Hepatocyte (in vitro differentiated cells): Measurements from ENCODE around the gene CPTP. TPM values are rescaled to one million over a fixed set of nuclear protein-coding genes. Genes with fewer than 3 reads are reported as not detected.

Experiments
- DNase-seq: peaks from one replicate; pipeline ENCODE4 v3.0.0-alpha.2; 2016; ENCODE audit warnings: low spot score
- H2AFZ ChIP-seq: fragments of 200-600 bp; sonication (generic); 2 replicates; pipeline ENCODE4 v1.6.0; 2016; ENCODE audit warnings: antibody characterized with exemption, mild to moderate bottlenecking
- H3K27ac ChIP-seq: fragments of 200-600 bp; sonication (generic); 2 replicates; pipeline ENCODE4 v1.5.1; 2016; ENCODE audit warnings: mild to moderate bottlenecking
- H3K27me3 ChIP-seq: fragments of 200-600 bp; sonication (generic); 2 replicates; pipeline ENCODE4 v1.6.1; 2016
- H3K36me3 ChIP-seq: fragments of 200-600 bp; sonication (generic); replicated peaks from 2 replicates; pipeline ENCODE4 v1.5.1; 2016; ENCODE audit warnings: low read depth; ENCODE audit not compliant: insufficient read depth
- H3K4me1 ChIP-seq: fragments of 200-600 bp; sonication (generic); 2 replicates; pipeline ENCODE4 v1.5.1; 2016; ENCODE audit warnings: mild to moderate bottlenecking, moderate library complexity; ENCODE audit not compliant: insufficient read depth
- H3K4me2 ChIP-seq: fragments of 200-600 bp; sonication (generic); 2 replicates; pipeline ENCODE4 v1.6.0; 2016
- H3K4me3 ChIP-seq: fragments of 200-600 bp; sonication (generic); 2 replicates; pipeline ENCODE4 v1.5.1; 2016; ENCODE audit warnings: mild to moderate bottlenecking
- H3K79me2 ChIP-seq: fragments of 200-600 bp; sonication (generic); 2 replicates; pipeline ENCODE4 v1.6.0; 2017; ENCODE audit warnings: mild to moderate bottlenecking
- H3K9me2 ChIP-seq: fragments of 200-600 bp; sonication (generic); replicated peaks from 2 replicates; pipeline ENCODE4 v1.6.0; 2017; ENCODE audit warnings: mild to moderate bottlenecking; ENCODE audit not compliant: insufficient read depth
- H3K9me3 ChIP-seq: fragments of 200-600 bp; sonication (generic); 2 replicates; pipeline ENCODE4 v1.5.1; 2016; ENCODE audit warnings: low read depth, mild to moderate bottlenecking
- H4K20me1 ChIP-seq: fragments of 200-600 bp; sonication (generic); 2 replicates; pipeline ENCODE4 v1.6.0; 2016; ENCODE audit warnings: mild to moderate bottlenecking; ENCODE audit not compliant: insufficient read depth, poor library complexity, severe bottlenecking
- CTCF ChIP-seq: fragments of 200-600 bp; sonication (generic); IDR thresholded peaks from 2 replicates; pipeline ENCODE4 v1.5.1; 2016; ENCODE audit warnings: antibody characterized with exemption, mild to moderate bottlenecking; ENCODE audit not compliant: poor library complexity
- EZH2 ChIP-seq: fragments of 200-600 bp; sonication (generic); IDR thresholded peaks from 2 replicates; pipeline ENCODE4 v1.6.1; 2016; ENCODE audit warnings: antibody characterized with exemption, mild to moderate bottlenecking, borderline replicate concordance
- EZH2phosphoT487 ChIP-seq: fragments of 200-600 bp; sonication (generic); IDR thresholded peaks from one replicate; pipeline ENCODE4 v1.6.1; 2018; ENCODE audit warnings: antibody characterized with exemption, mild to moderate bottlenecking, low read depth, moderate library complexity; ENCODE audit not compliant: unreplicated experiment, severe bottlenecking
- WGBS: methylation state at CpG from one replicate; pipeline ENCODE4 v1.1.6; 2016; ENCODE audit warnings: low lambda C conversion rate; ENCODE audit errors: missing lambda C conversion rate; 5-methylcytosine and 5-hydroxymethylcytosine counted together
- polyA plus RNA-seq: library from polyadenylated mRNA; unstranded; fragments of >200 nt; fragmentation: Nextera tagmentation; extraction: Ambion mirVana; gene quantifications from 2 replicates; pipeline ENCODE4 v1.2.1, GENCODE V29; 2016
- total RNA-seq: library from RNA; depleted of rRNA; stranded (reverse); fragments of >200 nt; gene quantifications from 2 replicates; pipeline ENCODE4 v1.2.3, GENCODE V29; 2014

The CPTP gene
- total and polyA plus RNA-seq, 2 experiments from 2014 or later: 12.8 to 45.6 TPM

- Histone ChIP-seq H3K4me1 (peaks cover 20% of the 10 kb centered on the region), H3K36me3 (no peaks in the 10 kb centered on the region), H3K9me3 (no peaks in the 10 kb centered on the region), H4K20me1 (peaks cover 13% of the 10 kb centered on the region), H3K4me3 (no peak overlapping the region), H3K9me2 (no peaks in the 10 kb centered on the region), H2AFZ (no peak overlapping the region), H3K27me3 (no peaks in the 10 kb centered on the region), H3K4me2 (no peak overlapping the region), H3K79me2 (peaks cover 24% of the 10 kb centered on the region), H3K27ac (no peak overlapping the region)
- no peak for DNase-seq
- TF ChIP-seq EZH2 (no peak), EZH2phosphoT487 (no peak)
- 95% methylated on average over 58 of the region's 58 CpGs for WGBS
Measured at GRCh38 chr1:1329304-1330210, 5.0 kb downstream of the CPTP start.

- no peak overlapping the region for H2AFZ ChIP-seq
- no peak for TF ChIP-seq CTCF
- no peak for TF ChIP-seq EZH2phosphoT487
- no peak for TF ChIP-seq EZH2
- H3K27me3 ChIP-seq: no peaks in the 10 kb centered on the region
- 68% methylated on average over 15 of the region's 15 CpGs for WGBS
- H3K27ac ChIP-seq: no peak overlapping the region
- peak overlapping the region; percentile 62 for H3K4me2 ChIP-seq
- no peak for DNase-seq
- H3K9me2 ChIP-seq: no peaks in the 10 kb centered on the region
- H3K79me2 ChIP-seq: peaks cover 16% of the 10 kb centered on the region
- peaks cover 20% of the 10 kb centered on the region for H3K4me1 ChIP-seq
- H3K9me3 ChIP-seq: no peaks in the 10 kb centered on the region
- H3K36me3 ChIP-seq: no peaks in the 10 kb centered on the region
- peaks cover 9% of the 10 kb centered on the region for H4K20me1 ChIP-seq
- no peak overlapping the region for H3K4me3 ChIP-seq
Measured at GRCh38 chr1:1330366-1331067, 5.9 kb downstream of the CPTP start.

- Histone ChIP-seq H4K20me1 (peaks cover under 1% of the 10 kb centered on the region), H3K4me2 (peak within 1 kb of the TSS; percentile 62)
Measured at GRCh38 chr1:1331068-1331965, 6.7 kb downstream of the CPTP start, which contains the start of gene TAS1R3. Gene TAS1R3, plus strand, starts transcription at chr1:1331280. Its CDS starts 66 bp downstream, at chr1:1331346.

More at GRCh38 chr1:1331068-1331965, 6.7 kb downstream of the CPTP start, which contains the start of gene TAS1R3:
- no peak for DNase-seq
- TF ChIP-seq CTCF (no peak), EZH2 (no peak), EZH2phosphoT487 (no peak)
- Histone ChIP-seq H3K27me3 (no peaks in the 10 kb centered on the region), H3K4me3 (no peak within 1 kb of the TSS), H3K79me2 (peaks cover 8% of the 10 kb centered on the region), H3K9me2 (no peaks in the 10 kb centered on the region), H2AFZ (no peak within 1 kb of the TSS), H3K9me3 (no peaks in the 10 kb centered on the region), H3K4me1 (peaks cover 15% of the 10 kb centered on the region), H3K36me3 (no peaks in the 10 kb centered on the region), H3K27ac (no peak within 1 kb of the TSS)
- 78% methylated on average over 37 of the region's 41 CpGs for WGBS
